CD4-positive, alpha-beta memory T cell (primary cell): ENCODE data around the gene NUP210L. TPM values are rescaled to one million over a fixed set of nuclear protein-coding genes. Genes with fewer than 3 reads are reported as not detected.

Experiments used
- CTCF ChIA-PET: fragments of 350-600 bp; sonication (Branson Sonifier 250); formaldehyde crosslinking; loops from one replicate; lab custom pipeline; 2021; ENCODE audit warnings: inconsistent platforms; ENCODE audit not compliant: partially characterized antibody; lab: Charles Lee
- POLR2A ChIA-PET: fragments of 350-600 bp; sonication (Branson Sonifier 250); formaldehyde crosslinking; loops from one replicate; lab custom pipeline; 2021; ENCODE audit not compliant: partially characterized antibody; lab: Charles Lee
- DNase-seq, 5 donors: peaks; one replicate each; pipeline versions ENCODE4 v3.0.0 to v3.0.0-alpha.2; 2020 to 2022; ENCODE audit warnings: mixed read lengths in 1 of 5
- H3K27ac ChIP-seq: one replicate; pipeline ENCODE4 v1.7.0; 2013; ENCODE audit warnings: low read depth, low read length
- H3K27me3 ChIP-seq: 2 replicates; pipeline ENCODE4 v1.7.0; 2013; ENCODE audit warnings: mild to moderate bottlenecking, low read length, moderate library complexity; ENCODE audit not compliant: insufficient read depth
- H3K36me3 ChIP-seq: 2 replicates; pipeline ENCODE4 v1.7.0; 2013; ENCODE audit warnings: mild to moderate bottlenecking, low read length, moderate library complexity; ENCODE audit not compliant: insufficient read depth
- H3K4me1 ChIP-seq: 2 replicates; pipeline ENCODE4 v1.7.0; 2013; ENCODE audit warnings: mild to moderate bottlenecking, low read length, moderate library complexity; ENCODE audit not compliant: insufficient read depth
- H3K4me3 ChIP-seq, 2 donors: one replicate each; pipeline ENCODE4 v1.7.0; 2013; ENCODE audit warnings: low read length in 2 of 2, mild to moderate bottlenecking in 1 of 2
- H3K9me3 ChIP-seq, 2 donors: one replicate each; pipeline ENCODE4 v1.7.0; 2013; ENCODE audit warnings: low read length in 2 of 2, control low read depth in 1 of 2; ENCODE audit not compliant: control insufficient read depth in 1 of 2
- H3K27ac Mint-ChIP-seq, 7 donors: one replicate each; pipeline ENCODE4 v1.8.0; 2020 to 2021; ENCODE audit warnings: mixed read lengths in 7 of 7, mild to moderate bottlenecking in 6 of 7, inconsistent platforms in 3 of 7, moderate library complexity in 3 of 7
- H3K27me3 Mint-ChIP-seq, 2 donors: one replicate each; pipeline ENCODE4 v1.8.0; 2020 to 2021; ENCODE audit warnings: mixed read lengths in 2 of 2
- H3K36me3 Mint-ChIP-seq, 2 donors: one replicate each; pipeline ENCODE4 v1.8.0; 2020 to 2021; ENCODE audit warnings: mixed read lengths in 2 of 2, inconsistent platforms in 1 of 2, mild to moderate bottlenecking in 1 of 2
- H3K4me1 Mint-ChIP-seq, 4 donors: one replicate each; pipeline ENCODE4 v1.8.0; 2020 to 2021; ENCODE audit warnings: mixed read lengths in 4 of 4, mild to moderate bottlenecking in 1 of 4
- H3K4me3 Mint-ChIP-seq, 8 donors: one replicate each; pipeline ENCODE4 v1.8.0; 2020 to 2021; ENCODE audit warnings: mixed read lengths in 8 of 8, mild to moderate bottlenecking in 7 of 8, moderate library complexity in 6 of 8, inconsistent platforms in 3 of 8
- H3K9me3 Mint-ChIP-seq, 8 donors: one replicate each; pipeline ENCODE4 v1.8.0; 2020 to 2021; ENCODE audit warnings: mixed read lengths in 8 of 8, mild to moderate bottlenecking in 5 of 8, inconsistent platforms in 3 of 8, moderate library complexity in 1 of 8
- intact Hi-C: fragments of 100-400 bp; cut with micrococcal nuclease; formaldehyde crosslinking; loops from one replicate; pipeline ENCODE4 v1.15.1; 2023
- polyA plus RNA-seq, 2 donors: library from polyadenylated mRNA; unstranded; fragments of 300-500 nt; fragmentation: Illumina TruSeq; gene quantifications; one replicate each; pipeline ENCODE4 v1.2.3, GENCODE V29; 2021
- total RNA-seq, 2 experiments: library from RNA; stranded (reverse); gene quantifications; one replicate each; pipeline ENCODE4 v1.2.3, GENCODE V29; 2021

The NUP210L gene
- total and polyA plus RNA-seq, 4 experiments from 2014 or later = 0.14 to 0.23 (median 0.19) TPM; not detected in 1

- peaks cover 23 to 60% of the 10 kb centered on the region in 2 donors for H3K36me3 Mint-ChIP-seq
- Histone ChIP-seq H3K4me1 (peaks cover 72% of the 10 kb centered on the region), H3K9me3 (no peaks in the 10 kb centered on the region), H3K27ac (peak overlapping the region; percentile 63), H3K4me3 (peak overlapping the region in 1 of 2 donors; percentile 3), H3K36me3 (peaks cover 24% of the 10 kb centered on the region), H3K27me3 (no peaks in the 10 kb centered on the region)
- intact Hi-C loops = loop anchor here (5.0 to 10.0 kb wide), 2 partner anchors 33 to 285 kb away; no protein-coding TSS in a partner anchor
- peaks cover 55 to 85% (median 68%) of the 10 kb centered on the region in 4 donors for H3K4me1 Mint-ChIP-seq
- DNase-seq = no peak
- POLR2A ChIA-PET = interaction anchor here (1.0 to 4.9 kb wide), 5 partner anchors 15 to 794 kb away, joined by 3 to 71 read pairs (median 4); partner anchors contain the start of genes CKS1B and RPS27
- no peaks in the 10 kb centered on the region for H3K27me3 Mint-ChIP-seq
- CTCF ChIA-PET = interaction anchor here (1.2 to 1.7 kb wide), 3 partner anchors 19 to 23 kb away, joined by 4 to 6 read pairs (median 6); no protein-coding TSS in a partner anchor
- H3K27ac Mint-ChIP-seq = peak overlapping the region; percentile 80 to 98 (median 94)
- H3K4me3 Mint-ChIP-seq = peak overlapping the region; percentile 76 to 100 (median 84)
- H3K9me3 Mint-ChIP-seq = peaks cover 0 to 2% (median 0%) of the 10 kb centered on the region in 8 donors
These were observed 25.2 kb upstream of the NUP210L start for GRCh38 chr1:154179946-154180687.

GRCh38 chr1:154178911-154179811 lies 24.3 kb upstream of the NUP210L start:
- Histone ChIP-seq H3K36me3 (peaks cover 24% of the 10 kb centered on the region), H3K27me3 (no peaks in the 10 kb centered on the region), H3K4me1 (peaks cover 72% of the 10 kb centered on the region), H3K27ac (peak overlapping the region; percentile 63), H3K9me3 (no peaks in the 10 kb centered on the region), H3K4me3 (peak overlapping the region in 1 of 2 donors; percentile 15)
- ChIA-PET CTCF (interaction anchor here (1.1 to 1.7 kb wide), 2 partner anchors 21 to 225 kb away, joined by 4 to 6 read pairs; no protein-coding TSS in a partner anchor), POLR2A (interaction anchor here (0.8 to 5.0 kb wide), 5 partner anchors 9 to 189 kb away, joined by 3 to 71 read pairs (median 35); partner anchors contain the start of gene RPS27)
- intact Hi-C loops = no loop called here
- Mint-ChIP-seq H3K9me3 (peaks cover 0 to 2% (median 0%) of the 10 kb centered on the region in 8 donors), H3K27me3 (no peaks in the 10 kb centered on the region), H3K36me3 (peaks cover 31 to 67% of the 10 kb centered on the region in 2 donors), H3K4me3 (peak overlapping the region; percentile 66 to 100 (median 80)), H3K4me1 (peaks cover 55 to 85% (median 71%) of the 10 kb centered on the region in 4 donors), H3K27ac (peak overlapping the region; percentile 87 to 98 (median 94))
- no peak for DNase-seq

DNA sequence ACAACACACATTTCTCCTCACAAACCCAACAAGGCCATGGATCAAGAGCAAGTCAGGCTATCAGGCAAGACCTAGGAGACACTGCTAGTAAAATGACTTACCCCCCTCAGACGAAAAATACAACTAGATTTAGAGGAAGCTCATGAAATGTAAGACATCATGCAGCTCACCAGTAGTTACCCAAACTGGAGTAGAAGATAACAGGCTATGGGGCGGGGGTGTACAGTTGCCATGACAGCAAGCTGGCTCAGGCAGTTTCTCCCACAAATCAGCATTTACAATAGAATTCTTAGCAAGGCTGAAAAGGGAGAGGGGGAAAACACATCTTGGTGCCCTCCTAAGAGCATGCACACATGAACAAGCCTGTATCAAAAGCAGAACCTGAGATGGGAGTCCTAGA lies 23.1 kb upstream of the NUP210L start:
- peaks cover 51 to 78% (median 65%) of the 10 kb centered on the region in 4 donors for H3K4me1 Mint-ChIP-seq
- DNase-seq = peak in 1 of 5 donors; percentile 45
- Histone ChIP-seq H3K4me3 (peak overlapping the region in 1 of 2 donors; percentile 15), H3K9me3 (no peaks in the 10 kb centered on the region), H3K36me3 (peaks cover 28% of the 10 kb centered on the region), H3K4me1 (peaks cover 66% of the 10 kb centered on the region), H3K27ac (peak overlapping the region; percentile 37), H3K27me3 (no peaks in the 10 kb centered on the region)
- peaks cover 0 to 2% (median 0%) of the 10 kb centered on the region in 8 donors for H3K9me3 Mint-ChIP-seq
- ChIA-PET CTCF (interaction anchor here (1.1 to 1.4 kb wide), 3 partner anchors 20 to 226 kb away, joined by 3 to 5 read pairs (median 4); no protein-coding TSS in a partner anchor), POLR2A (interaction anchor here (0.6 to 5.0 kb wide), 4 partner anchors 17 to 188 kb away, joined by 3 to 37 read pairs (median 4); no protein-coding TSS in a partner anchor)
- H3K36me3 Mint-ChIP-seq = peaks cover 32 to 67% of the 10 kb centered on the region in 2 donors
- H3K27me3 Mint-ChIP-seq = no peaks in the 10 kb centered on the region
- peak overlapping the region; percentile 34 to 100 (median 72) for H3K4me3 Mint-ChIP-seq
- intact Hi-C loops = no loop called here
- H3K27ac Mint-ChIP-seq = peak overlapping the region; percentile 78 to 98 (median 91)

- Mint-ChIP-seq H3K9me3 (no peaks in the 10 kb centered on the region), H3K4me1 (peaks cover 55 to 76% (median 66%) of the 10 kb centered on the region in 4 donors), H3K36me3 (peaks cover 46 to 69% of the 10 kb centered on the region in 2 donors), H3K4me3 (peak overlapping the region in 6 of 8 donors; percentile 33 to 68 (median 53)), H3K27me3 (no peaks in the 10 kb centered on the region), H3K27ac (peak overlapping the region; percentile 32 to 98 (median 65))
- Histone ChIP-seq H3K27me3 (no peaks in the 10 kb centered on the region), H3K4me1 (peaks cover 64% of the 10 kb centered on the region), H3K9me3 (no peaks in the 10 kb centered on the region), H3K4me3 (no peak overlapping the region), H3K27ac (peak overlapping the region; percentile 23), H3K36me3 (peaks cover 44% of the 10 kb centered on the region)
- DNase-seq = no peak
- ChIA-PET POLR2A (interaction anchor here (5.0 kb wide), 1 partner anchor 18 kb away, joined by 37 read pairs; no protein-coding TSS in a partner anchor), CTCF (interaction anchor here (0.7 kb wide), 1 partner anchor 23 kb away, joined by 3 read pairs; no protein-coding TSS in a partner anchor)
- intact Hi-C loops = no loop called here
These were observed 21.5 kb upstream of the NUP210L start for GRCh38 chr1:154176337-154176736.

DNA sequence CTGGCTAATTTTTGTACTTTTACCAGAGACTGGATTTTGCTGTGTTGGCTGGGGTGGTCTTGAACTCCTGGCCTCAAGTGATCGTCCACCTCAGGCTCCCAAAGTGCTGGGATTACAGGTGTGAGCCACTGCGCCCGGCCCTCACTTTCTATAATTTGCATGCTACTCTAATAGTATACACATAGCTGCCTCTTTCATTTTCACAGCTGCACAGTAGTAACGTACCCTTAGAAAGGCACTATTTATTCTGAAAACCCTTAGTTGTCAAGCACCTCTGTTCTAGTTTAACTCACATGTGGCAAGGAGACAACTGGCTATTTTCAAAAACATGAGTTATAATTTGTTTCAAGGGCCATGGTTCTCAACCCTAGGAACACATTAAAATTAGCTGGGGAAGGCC lies 19.8 kb upstream of the NUP210L start:
- CTCF ChIA-PET = interaction anchor here (0.6 to 0.8 kb wide), 2 partner anchors 25 to 68 kb away, joined by 3 read pairs; no protein-coding TSS in a partner anchor
- Mint-ChIP-seq H3K4me3 (peak overlapping the region in 2 of 8 donors; percentile 22 to 41), H3K4me1 (peaks cover 42 to 71% (median 59%) of the 10 kb centered on the region in 4 donors), H3K27ac (no peak overlapping the region), H3K9me3 (no peaks in the 10 kb centered on the region), H3K27me3 (no peaks in the 10 kb centered on the region), H3K36me3 (peaks cover 56 to 76% of the 10 kb centered on the region in 2 donors)
- H3K27me3 ChIP-seq = no peaks in the 10 kb centered on the region
- intact Hi-C loops = no loop called here
- H3K4me3 ChIP-seq = no peak overlapping the region
- no peak overlapping the region for H3K27ac ChIP-seq
- H3K4me1 ChIP-seq = peaks cover 55% of the 10 kb centered on the region
- peaks cover 55% of the 10 kb centered on the region for H3K36me3 ChIP-seq
- no peak for DNase-seq
- H3K9me3 ChIP-seq = no peaks in the 10 kb centered on the region
- POLR2A ChIA-PET = interaction anchor here (5.0 kb wide), 1 partner anchor 16 kb away, joined by 37 read pairs; no protein-coding TSS in a partner anchor

DNA sequence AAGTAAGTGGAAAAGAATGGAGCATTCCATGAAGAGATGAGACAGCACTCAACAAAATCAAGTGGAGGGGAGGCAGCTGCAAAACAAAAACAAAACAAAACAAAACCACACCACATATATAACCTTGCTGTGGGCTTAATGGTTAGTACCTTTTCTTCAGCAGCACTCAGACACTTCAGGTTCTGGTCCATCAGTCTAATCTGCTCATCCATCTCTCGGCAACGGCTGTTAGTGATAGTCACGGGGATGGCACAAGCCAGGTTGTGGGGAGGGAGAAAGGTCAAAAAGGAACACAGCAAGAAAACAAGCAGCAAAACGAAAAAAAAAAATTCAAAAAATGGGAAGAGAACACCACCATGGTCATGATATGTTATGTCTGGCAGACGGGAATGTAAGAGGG lies 17.0 kb upstream of the NUP210L start:
- Histone ChIP-seq H3K4me3 (no peak overlapping the region), H3K27ac (peak overlapping the region; percentile 21), H3K9me3 (no peaks in the 10 kb centered on the region), H3K27me3 (no peaks in the 10 kb centered on the region), H3K4me1 (peaks cover 27% of the 10 kb centered on the region), H3K36me3 (peaks cover 73% of the 10 kb centered on the region)
- Mint-ChIP-seq H3K27me3 (no peaks in the 10 kb centered on the region), H3K4me1 (peaks cover 18 to 55% (median 38%) of the 10 kb centered on the region in 4 donors), H3K36me3 (peaks cover 69 to 81% of the 10 kb centered on the region in 2 donors), H3K9me3 (no peaks in the 10 kb centered on the region), H3K27ac (peak overlapping the region; percentile 1 to 84 (median 77)), H3K4me3 (peak overlapping the region in 1 of 8 donors; percentile 18)
- no peak for DNase-seq
- intact Hi-C loops = no loop called here
- CTCF ChIA-PET = no interaction called here
- POLR2A ChIA-PET = interaction anchor here (0.9 to 1.7 kb wide), 2 partner anchors 10 to 14 kb away, joined by 3 to 6 read pairs; no protein-coding TSS in a partner anchor
